ENCODE results near the gene MCM9.

DNA sequence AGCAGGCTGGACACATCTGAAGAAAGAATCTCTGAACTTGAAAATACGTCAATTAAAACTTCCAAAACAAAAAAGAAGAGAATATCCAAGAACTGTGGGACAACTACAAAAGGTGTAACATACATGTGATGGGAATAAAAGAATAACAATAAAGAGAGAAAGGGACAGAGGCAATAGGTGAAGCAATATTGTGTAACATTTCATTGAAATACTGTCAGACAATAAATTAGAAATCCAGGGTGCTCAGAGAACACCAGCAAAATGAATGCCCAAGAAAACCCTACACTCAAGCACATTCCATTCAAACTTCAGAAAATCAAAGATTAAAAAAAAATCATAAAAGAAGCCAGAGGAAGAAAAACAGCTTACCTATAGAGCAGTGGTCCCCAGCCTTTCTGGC is 74.6 kb downstream of the MCM9 start:
- TF ChIP-seq CTCF (IDR thresholded peaks at IDR 0.05) (no peak), POLR2A (IDR thresholded peaks at IDR 0.05) (no peak)
